Lower lobe of right lung (tissue), 2 donors: Measurements from ENCODE around the gene PCSK5. TPM values are rescaled to one million over a fixed set of nuclear protein-coding genes. Genes with fewer than 3 reads are reported as not detected.

Experiments
- ATAC-seq, 2 donors: fragments of 200-7000 bp; cut with Tn5 transposase; one replicate each; pipeline ENCODE4 v1.9.1; 2020 to 2022; ENCODE audit warnings: mild to moderate bottlenecking in 2 of 2, moderate library complexity in 2 of 2
- DNase-seq: peaks from one replicate; pipeline ENCODE4 v3.0.0-alpha.2; 2020
- H3K27ac ChIP-seq: fragments of 200-600 bp; one replicate; pipeline ENCODE4 v1.8.0; 2022
- H3K27me3 ChIP-seq: fragments of 200-600 bp; one replicate; pipeline ENCODE4 v1.8.0; 2022; ENCODE audit warnings: low read depth
- H3K36me3 ChIP-seq: fragments of 200-600 bp; one replicate; pipeline ENCODE4 v1.8.0; 2022; ENCODE audit warnings: mild to moderate bottlenecking
- H3K4me1 ChIP-seq: fragments of 200-600 bp; one replicate; pipeline ENCODE4 v1.8.0; 2022
- H3K4me3 ChIP-seq: fragments of 200-600 bp; one replicate; pipeline ENCODE4 v1.8.0; 2022; ENCODE audit warnings: mild to moderate bottlenecking
- H3K9me3 ChIP-seq: fragments of 200-600 bp; one replicate; pipeline ENCODE4 v1.8.0; 2022
- intact Hi-C: fragments of 100-400 bp; cut with DNase I; formaldehyde crosslinking; loops from one replicate; pipeline ENCODE4 v1.11.0; 2022
- total RNA-seq: library from RNA; stranded (reverse); fragmentation: NEBNext Ultra II Directional; extraction: Animal tissue kit (Norgen Biotek cat#: 25700); gene quantifications from one replicate; pipeline ENCODE4 v1.2.1, GENCODE V29; 2021
- TF ChIP-seq, protein P1 (sequence below): fragments of 200-600 bp; IDR thresholded peaks from one replicate; pipeline ENCODE4 v1.8.0; 2022; ENCODE audit warnings: antibody characterized with exemption, mild to moderate bottlenecking
- donor health status: DM: no; HTN: yes; CAD: no; lungs with severe emphysema.

PCSK5 gene
- total RNA-seq, 1 donor from 2014 or later = 18.1 TPM

DNA sequence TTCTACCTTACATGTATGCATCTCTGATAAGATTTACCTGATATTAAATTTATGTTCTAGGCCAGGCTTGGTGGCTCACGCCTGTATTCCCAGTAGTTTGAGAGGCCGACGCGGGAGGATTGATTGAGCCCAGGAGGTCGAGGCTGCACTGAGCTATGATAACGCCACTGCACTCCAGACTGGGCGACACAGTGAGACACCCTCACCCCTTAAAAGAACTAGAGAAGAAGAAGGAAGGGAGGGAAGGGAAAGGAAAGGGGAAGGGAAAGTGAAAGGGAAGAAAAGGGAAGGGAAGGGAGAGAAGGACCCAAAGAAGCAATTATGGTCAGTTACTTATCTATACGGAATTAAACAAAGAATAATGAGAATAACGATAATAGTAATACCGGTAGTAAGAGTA, 504.9 kb downstream of the PCSK5 start:
- Histone ChIP-seq H3K27me3 (no peaks in the 10 kb centered on the region), H3K36me3 (no peaks in the 10 kb centered on the region), H3K4me3 (peak overlapping the region; percentile 97), H3K9me3 (no peaks in the 10 kb centered on the region), H3K27ac (peak overlapping the region; percentile 97), H3K4me1 (peaks cover 26% of the 10 kb centered on the region)
- TF ChIP-seq, protein P1, sequence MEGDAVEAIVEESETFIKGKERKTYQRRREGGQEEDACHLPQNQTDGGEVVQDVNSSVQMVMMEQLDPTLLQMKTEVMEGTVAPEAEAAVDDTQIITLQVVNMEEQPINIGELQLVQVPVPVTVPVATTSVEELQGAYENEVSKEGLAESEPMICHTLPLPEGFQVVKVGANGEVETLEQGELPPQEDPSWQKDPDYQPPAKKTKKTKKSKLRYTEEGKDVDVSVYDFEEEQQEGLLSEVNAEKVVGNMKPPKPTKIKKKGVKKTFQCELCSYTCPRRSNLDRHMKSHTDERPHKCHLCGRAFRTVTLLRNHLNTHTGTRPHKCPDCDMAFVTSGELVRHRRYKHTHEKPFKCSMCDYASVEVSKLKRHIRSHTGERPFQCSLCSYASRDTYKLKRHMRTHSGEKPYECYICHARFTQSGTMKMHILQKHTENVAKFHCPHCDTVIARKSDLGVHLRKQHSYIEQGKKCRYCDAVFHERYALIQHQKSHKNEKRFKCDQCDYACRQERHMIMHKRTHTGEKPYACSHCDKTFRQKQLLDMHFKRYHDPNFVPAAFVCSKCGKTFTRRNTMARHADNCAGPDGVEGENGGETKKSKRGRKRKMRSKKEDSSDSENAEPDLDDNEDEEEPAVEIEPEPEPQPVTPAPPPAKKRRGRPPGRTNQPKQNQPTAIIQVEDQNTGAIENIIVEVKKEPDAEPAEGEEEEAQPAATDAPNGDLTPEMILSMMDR = no peak
- intact Hi-C loops = no loop called here
- ATAC-seq = no peak
- DNase-seq = no peak

DNA sequence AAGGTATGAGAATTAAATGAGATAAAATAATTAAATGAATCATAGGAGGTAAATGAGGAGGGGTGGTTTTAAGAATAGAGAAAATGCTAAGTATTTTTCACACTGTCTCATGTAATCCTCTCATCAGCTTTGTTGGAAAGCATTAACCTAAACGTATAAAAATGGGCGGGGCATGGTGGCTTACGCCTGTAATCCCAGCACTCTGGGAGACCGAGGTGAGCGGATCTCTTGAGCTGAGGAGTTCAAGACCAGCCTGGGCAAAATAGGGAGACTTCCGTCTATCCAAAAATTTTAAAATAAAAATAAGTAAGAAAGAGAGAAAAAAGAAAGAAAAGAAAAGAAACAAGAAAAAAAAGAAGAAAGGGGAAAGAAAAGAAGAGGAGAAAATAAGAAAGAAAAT, 505.7 kb downstream of the PCSK5 start:
- ATAC-seq (no peak), DNase-seq (no peak)
- Histone ChIP-seq H3K36me3 (no peaks in the 10 kb centered on the region), H3K4me3 (no peak overlapping the region), H3K27ac (no peak overlapping the region), H3K9me3 (no peaks in the 10 kb centered on the region), H3K4me1 (peaks cover 26% of the 10 kb centered on the region), H3K27me3 (no peaks in the 10 kb centered on the region)
- intact Hi-C loops = no loop called here
- TF ChIP-seq, protein P1 = no peak

GRCh38 chr9:76396597-76396996, 506.1 kb downstream of the PCSK5 start:
- Histone ChIP-seq H3K27ac (no peak overlapping the region), H3K27me3 (no peaks in the 10 kb centered on the region), H3K9me3 (no peaks in the 10 kb centered on the region), H3K4me3 (no peak overlapping the region), H3K36me3 (no peaks in the 10 kb centered on the region), H3K4me1 (peaks cover 26% of the 10 kb centered on the region)
- intact Hi-C loops = no loop called here
- ATAC-seq (no peak), DNase-seq (no peak)
- TF ChIP-seq, protein P1 = no peak

DNA sequence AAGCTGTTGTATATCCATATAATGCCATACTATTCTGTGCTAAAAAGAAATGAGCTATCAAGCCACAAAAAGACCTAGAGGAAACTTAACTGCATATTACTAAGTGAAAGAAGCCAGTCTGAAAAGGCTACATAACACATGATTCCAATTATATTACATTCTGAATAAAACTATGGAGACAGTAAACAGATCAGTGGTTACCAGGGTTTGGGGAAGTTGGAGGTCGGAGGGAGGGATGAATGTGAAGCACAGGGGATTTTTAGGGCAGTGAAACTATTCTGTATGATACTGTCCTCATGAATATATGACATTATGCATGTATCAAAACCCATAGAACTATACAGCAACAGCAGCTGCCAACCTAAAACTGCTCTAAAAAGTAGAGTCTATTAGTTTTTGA, 509.4 kb downstream of the PCSK5 start:
- H3K27me3 ChIP-seq = no peaks in the 10 kb centered on the region
- TF ChIP-seq, protein P1 = no peak
- H3K4me1 ChIP-seq = peaks cover 21% of the 10 kb centered on the region
- intact Hi-C loops = no loop called here
- no peaks in the 10 kb centered on the region for H3K36me3 ChIP-seq
- H3K9me3 ChIP-seq = no peaks in the 10 kb centered on the region
- H3K27ac ChIP-seq = no peak overlapping the region
- H3K4me3 ChIP-seq = no peak overlapping the region
- no peak for ATAC-seq
- DNase-seq = no peak

- Histone ChIP-seq H3K9me3 (no peaks in the 10 kb centered on the region), H3K4me3 (no peak overlapping the region), H3K4me1 (peaks cover 14% of the 10 kb centered on the region), H3K27ac (no peak overlapping the region), H3K27me3 (no peaks in the 10 kb centered on the region), H3K36me3 (no peaks in the 10 kb centered on the region)
- DNase-seq (no peak), ATAC-seq (no peak)
- intact Hi-C loops = no loop called here
- TF ChIP-seq, protein P1 = no peak
These were observed 510.1 kb downstream of the PCSK5 start for GRCh38 chr9:76400534-76401096.
